NCI-H524 treated with DMSO at 0.1 percent for 48 hours (cell line): ENCODE data around the gene COASY.

ENCODE experiments used
- DNase-seq: peaks from one replicate; lab custom pipeline; 2025; lab: John Stamatoyannopoulos, UW

Gene COASY

GRCh38 chr17:42613699-42614295 lies 51.8 kb downstream of the COASY start:
- DNase-seq, result no peak
